Activated B cell treated with CpG ODN at 0.5 μM for 24 hours (primary cell): Measurements from ENCODE around the gene KCNF1. TPM values are rescaled to one million over a fixed set of nuclear protein-coding genes. Genes with fewer than 3 reads are reported as not detected.
"Not testable (repeated sequence)": the region's sequence is repeated elsewhere in the genome, so short reads cannot be mapped to it uniquely, and the experiment has no call there.

ENCODE experiments used
- ATAC-seq: fragments of 200-7000 bp; cut with Tn5 transposase; one replicate; pipeline ENCODE4 v1.10.0; 2021; ENCODE audit warnings: low read depth, mild to moderate bottlenecking, moderate library complexity
- CTCF ChIA-PET: fragments of 350-600 bp; sonication (Branson Sonifier 250); formaldehyde crosslinking; loops from one replicate; lab custom pipeline; 2021; ENCODE audit warnings: antibody characterized with exemption; lab: Charles Lee
- POLR2A ChIA-PET: fragments of 350-600 bp; sonication (Branson Sonifier 250); formaldehyde crosslinking; loops from one replicate; lab custom pipeline; 2021; ENCODE audit warnings: antibody characterized with exemption; lab: Charles Lee
- DNase-seq: peaks from one replicate; pipeline ENCODE4 v3.0.0; 2022
- H3K27ac Mint-ChIP-seq: one replicate; pipeline ENCODE4 v1.8.0; 2020; ENCODE audit warnings: mixed read lengths
- H3K27me3 Mint-ChIP-seq: one replicate; pipeline ENCODE4 v1.8.0; 2021; ENCODE audit warnings: mixed read lengths
- H3K36me3 Mint-ChIP-seq: one replicate; pipeline ENCODE4 v1.8.0; 2021; ENCODE audit warnings: low read depth, mixed read lengths
- H3K4me1 Mint-ChIP-seq: one replicate; pipeline ENCODE4 v1.8.0; 2021; ENCODE audit warnings: mixed read lengths
- H3K4me3 Mint-ChIP-seq: one replicate; pipeline ENCODE4 v1.8.0; 2020; ENCODE audit warnings: mild to moderate bottlenecking, mixed read lengths
- H3K9me3 Mint-ChIP-seq: one replicate; pipeline ENCODE4 v1.8.0; 2020; ENCODE audit warnings: mixed read lengths
- intact Hi-C: fragments of 100-400 bp; cut with micrococcal nuclease; formaldehyde crosslinking; loops from one replicate; pipeline ENCODE4 v1.15.1; 2024
- total RNA-seq: library from RNA; stranded (reverse); gene quantifications from 2 replicates; pipeline ENCODE4 v1.2.3, GENCODE V29; 2022
- TF ChIP-seq, protein P1 (sequence below): fragments of 200-600 bp; IDR thresholded peaks from one replicate; pipeline ENCODE4 v1.8.0; 2022; ENCODE audit warnings: antibody characterized with exemption, mild to moderate bottlenecking

KCNF1 gene
- total RNA-seq, 1 donor from 2014 or later: not detected

- no peak overlapping the region for H3K4me3 Mint-ChIP-seq
- ChIA-PET CTCF (no interaction called here), POLR2A (no interaction called here)
- TF ChIP-seq, protein P1, sequence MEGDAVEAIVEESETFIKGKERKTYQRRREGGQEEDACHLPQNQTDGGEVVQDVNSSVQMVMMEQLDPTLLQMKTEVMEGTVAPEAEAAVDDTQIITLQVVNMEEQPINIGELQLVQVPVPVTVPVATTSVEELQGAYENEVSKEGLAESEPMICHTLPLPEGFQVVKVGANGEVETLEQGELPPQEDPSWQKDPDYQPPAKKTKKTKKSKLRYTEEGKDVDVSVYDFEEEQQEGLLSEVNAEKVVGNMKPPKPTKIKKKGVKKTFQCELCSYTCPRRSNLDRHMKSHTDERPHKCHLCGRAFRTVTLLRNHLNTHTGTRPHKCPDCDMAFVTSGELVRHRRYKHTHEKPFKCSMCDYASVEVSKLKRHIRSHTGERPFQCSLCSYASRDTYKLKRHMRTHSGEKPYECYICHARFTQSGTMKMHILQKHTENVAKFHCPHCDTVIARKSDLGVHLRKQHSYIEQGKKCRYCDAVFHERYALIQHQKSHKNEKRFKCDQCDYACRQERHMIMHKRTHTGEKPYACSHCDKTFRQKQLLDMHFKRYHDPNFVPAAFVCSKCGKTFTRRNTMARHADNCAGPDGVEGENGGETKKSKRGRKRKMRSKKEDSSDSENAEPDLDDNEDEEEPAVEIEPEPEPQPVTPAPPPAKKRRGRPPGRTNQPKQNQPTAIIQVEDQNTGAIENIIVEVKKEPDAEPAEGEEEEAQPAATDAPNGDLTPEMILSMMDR: no peak
- peaks cover 5% of the 10 kb centered on the region for H3K9me3 Mint-ChIP-seq
- peaks cover 4% of the 10 kb centered on the region for H3K27me3 Mint-ChIP-seq
- H3K4me1 Mint-ChIP-seq: no peaks in the 10 kb centered on the region
- ATAC-seq (no peak), DNase-seq (no peak)
- no peak overlapping the region for H3K27ac Mint-ChIP-seq
- H3K36me3 Mint-ChIP-seq: no peaks in the 10 kb centered on the region
- intact Hi-C loops: no loop called here
Observed at GRCh38 chr2:10956006-10956790, 44.5 kb downstream of the KCNF1 start.

DNA sequence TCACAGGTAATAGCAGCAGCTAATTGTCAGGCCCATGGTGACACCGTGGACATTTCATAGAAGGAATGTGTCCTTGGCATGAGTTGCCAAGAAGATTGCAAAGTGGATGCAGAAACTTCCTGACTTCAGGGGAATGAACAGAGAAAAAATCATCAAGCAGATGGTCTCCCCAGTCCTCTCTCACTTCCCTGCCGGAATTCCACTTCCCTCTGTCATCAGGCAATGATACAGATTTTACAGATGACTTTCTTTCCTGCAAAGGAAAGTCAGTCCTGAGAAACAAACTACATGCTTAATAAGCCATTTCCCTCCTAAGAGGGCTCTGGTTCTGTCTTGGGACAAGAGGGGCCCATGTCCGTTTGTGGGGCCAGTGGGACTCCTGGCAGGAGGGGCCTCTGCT, 45.7 kb downstream of the KCNF1 start:
- Mint-ChIP-seq H3K27ac (no peak overlapping the region), H3K4me1 (no peaks in the 10 kb centered on the region), H3K4me3 (no peak overlapping the region), H3K36me3 (no peaks in the 10 kb centered on the region), H3K27me3 (peaks cover 4% of the 10 kb centered on the region), H3K9me3 (peaks cover 5% of the 10 kb centered on the region)
- CTCF ChIA-PET: no interaction called here
- TF ChIP-seq, protein P1: no peak
- ATAC-seq (no peak), DNase-seq (no peak)
- intact Hi-C loops: no loop called here
- POLR2A ChIA-PET: no interaction called here

- DNase-seq, ATAC-seq, POLR2A ChIA-PET, intact Hi-C loops, H3K4me1 Mint-ChIP-seq, H3K36me3 Mint-ChIP-seq, CTCF ChIA-PET, H3K9me3 Mint-ChIP-seq, H3K27ac Mint-ChIP-seq, H3K4me3 Mint-ChIP-seq, H3K27me3 Mint-ChIP-seq: not testable (repeated sequence)
Observed at GRCh38 chr2:10958452-10958851, 46.7 kb downstream of the KCNF1 start.

- no peak overlapping the region for H3K4me3 Mint-ChIP-seq
- H3K36me3 Mint-ChIP-seq: no peaks in the 10 kb centered on the region
- no peaks in the 10 kb centered on the region for H3K4me1 Mint-ChIP-seq
- ChIA-PET CTCF (no interaction called here), POLR2A (no interaction called here)
- TF ChIP-seq, protein P1: no peak
- ATAC-seq (no peak), DNase-seq (no peak)
- intact Hi-C loops: no loop called here
- no peak overlapping the region for H3K27ac Mint-ChIP-seq
- H3K27me3 Mint-ChIP-seq: peaks cover 11% of the 10 kb centered on the region
- H3K9me3 Mint-ChIP-seq: no peaks in the 10 kb centered on the region
Observed at GRCh38 chr2:10960606-10961489, 49.1 kb downstream of the KCNF1 start.

GRCh38 chr2:10961490-10961875, 49.7 kb downstream of the KCNF1 start:
- DNase-seq: no peak
- ATAC-seq: no peak
- no peak overlapping the region for H3K27ac Mint-ChIP-seq
- no peak overlapping the region for H3K4me3 Mint-ChIP-seq
- H3K27me3 Mint-ChIP-seq: peaks cover 16% of the 10 kb centered on the region
- H3K36me3 Mint-ChIP-seq: no peaks in the 10 kb centered on the region
- H3K9me3 Mint-ChIP-seq: no peaks in the 10 kb centered on the region
- intact Hi-C loops: no loop called here
- POLR2A ChIA-PET: no interaction called here
- TF ChIP-seq, protein P1: no peak
- CTCF ChIA-PET: no interaction called here
- no peaks in the 10 kb centered on the region for H3K4me1 Mint-ChIP-seq
